Naive thymus-derived CD8-positive, alpha-beta T cell (primary cell): ENCODE data around the gene FBXL20. TPM values are rescaled to one million over a fixed set of nuclear protein-coding genes. Genes with fewer than 3 reads are reported as not detected.
A peak's percentile ranks its signal among the peaks of the same experiment; 100 is the strongest.
"Not testable (repeated sequence)": the region's sequence is repeated elsewhere in the genome, so short reads cannot be mapped to it uniquely, and the experiment has no call there.

Experiments
- ATAC-seq, 2 donors: fragments of 150-1000 bp; cut with Tn5 transposase in 1 of 2; sonication (Bioruptor Pico), chemical (Tn5 transposase) in 1 of 2; 1 replicate in 1 of 2; 2 replicates in 1 of 2; pipeline ENCODE4 v1.10.0; 2021; ENCODE audit warnings: mild to moderate bottlenecking in 2 of 2, moderate library complexity in 2 of 2
- POLR2A ChIA-PET: fragments of 350-600 bp; sonication (Branson Sonifier 250); formaldehyde crosslinking; loops from one replicate; lab custom pipeline; 2021; ENCODE audit warnings: antibody characterized with exemption; lab: Charles Lee
- DNase-seq, 10 donors: peaks; one replicate each; pipeline versions ENCODE4 v3.0.0 to v3.0.0-alpha.2; 2020 to 2022
- H3K27ac Mint-ChIP-seq, 10 donors: one replicate each; pipeline ENCODE4 v1.8.0; 2020 to 2022; ENCODE audit warnings: mild to moderate bottlenecking in 10 of 10, mixed read lengths in 10 of 10, moderate library complexity in 4 of 10, inconsistent platforms in 1 of 10
- H3K27me3 Mint-ChIP-seq, 5 donors: one replicate each; pipeline ENCODE4 v1.8.0; 2021 to 2022; ENCODE audit warnings: mixed read lengths in 5 of 5
- H3K36me3 Mint-ChIP-seq, 3 donors: one replicate each; pipeline ENCODE4 v1.8.0; 2020 to 2022; ENCODE audit warnings: mixed read lengths in 3 of 3, mild to moderate bottlenecking in 2 of 3, inconsistent platforms in 1 of 3
- H3K4me1 Mint-ChIP-seq, 4 donors: one replicate each; pipeline ENCODE4 v1.8.0; 2021 to 2022; ENCODE audit warnings: mixed read lengths in 4 of 4
- H3K4me3 Mint-ChIP-seq, 10 donors: one replicate each; pipeline ENCODE4 v1.8.0; 2020 to 2022; ENCODE audit warnings: mild to moderate bottlenecking in 10 of 10, mixed read lengths in 10 of 10, moderate library complexity in 6 of 10, inconsistent platforms in 1 of 10
- H3K9me3 Mint-ChIP-seq, 9 donors: one replicate each; pipeline ENCODE4 v1.8.0; 2020 to 2022; ENCODE audit warnings: mixed read lengths in 9 of 9, mild to moderate bottlenecking in 3 of 9, inconsistent platforms in 1 of 9, moderate library complexity in 1 of 9
- polyA plus RNA-seq, 3 donors: library from polyadenylated mRNA; unstranded; fragments of 300-500 nt; fragmentation: Illumina TruSeq; gene quantifications; one replicate each; pipeline ENCODE4 v1.2.3, GENCODE V29; 2021
- total RNA-seq, 8 experiments: library from RNA in 2 of 8; stranded (reverse) in 2 of 8; gene quantifications; one replicate each; pipeline ENCODE4 v1.2.3 and lab custom pipeline; 2021 to 2026

Gene FBXL20, protein sequence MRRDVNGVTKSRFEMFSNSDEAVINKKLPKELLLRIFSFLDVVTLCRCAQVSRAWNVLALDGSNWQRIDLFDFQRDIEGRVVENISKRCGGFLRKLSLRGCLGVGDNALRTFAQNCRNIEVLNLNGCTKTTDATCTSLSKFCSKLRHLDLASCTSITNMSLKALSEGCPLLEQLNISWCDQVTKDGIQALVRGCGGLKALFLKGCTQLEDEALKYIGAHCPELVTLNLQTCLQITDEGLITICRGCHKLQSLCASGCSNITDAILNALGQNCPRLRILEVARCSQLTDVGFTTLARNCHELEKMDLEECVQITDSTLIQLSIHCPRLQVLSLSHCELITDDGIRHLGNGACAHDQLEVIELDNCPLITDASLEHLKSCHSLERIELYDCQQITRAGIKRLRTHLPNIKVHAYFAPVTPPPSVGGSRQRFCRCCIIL
- total RNA-seq, result 10 to 100 TPM; 33.4 to 34.3 TPM
- 1 to 10 TPM; 2.6 to 3.4 (median 3.2) TPM for polyA plus RNA-seq
- 22.5 to 68.9 (median 54.5) reads per million in 6 experiments for total RNA-seq (lab: John Stamatoyannopoulos, UW)

DNA sequence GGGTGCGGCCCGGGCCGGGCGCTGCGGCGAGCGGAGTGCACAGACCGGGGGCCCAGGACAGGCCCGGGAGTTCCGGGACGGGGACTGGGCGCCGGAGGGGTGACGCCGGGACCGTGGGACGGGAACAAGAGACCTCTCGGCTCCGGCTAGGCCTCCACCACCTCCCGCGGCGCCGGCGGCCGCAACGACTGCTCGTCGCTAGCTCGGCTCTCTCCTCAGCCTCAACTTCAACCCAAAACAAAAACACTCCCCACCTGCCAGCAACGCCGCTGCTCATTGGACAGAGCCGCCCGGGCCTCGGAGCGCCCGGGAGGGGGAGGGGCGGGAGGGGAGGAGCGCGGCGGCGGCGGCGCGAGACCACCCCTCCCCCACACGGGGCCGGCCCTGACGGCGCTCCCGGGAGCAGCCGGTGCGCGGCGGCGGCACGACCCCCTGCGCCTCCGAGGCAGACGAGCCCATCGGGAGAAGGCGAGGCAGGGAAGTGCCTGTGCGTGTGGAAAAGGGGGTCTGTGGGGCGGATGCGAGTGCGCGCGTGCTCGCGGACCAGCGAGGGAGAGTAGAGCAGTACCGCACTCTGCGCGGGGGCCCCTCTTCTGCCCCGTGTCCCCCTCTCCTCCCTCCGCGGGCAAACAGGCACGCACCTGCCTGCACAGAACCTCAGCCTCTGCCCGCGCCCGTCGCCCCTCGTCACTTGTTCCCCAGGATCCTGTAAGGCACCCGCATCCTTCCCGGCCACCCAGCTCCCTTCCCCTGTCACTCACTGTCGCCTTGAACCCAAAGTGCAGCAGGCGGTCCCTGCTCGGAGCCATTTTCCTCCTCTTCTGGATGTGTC is at the start of gene FBXL20:
FBXL20 (minus strand) TSS at position 215 of the 832 bp plus-strand sequence. CDS start 224 bp downstream, outside the sequence.
- DNase-seq, result peak; percentile 88 to 98 (median 93)
- Mint-ChIP-seq H3K27me3 (peaks cover 0 to 1% (median 0%) of the 10 kb centered on the region in 5 donors), H3K9me3 (no peaks in the 10 kb centered on the region), H3K4me3 (peak within 1 kb of the TSS; percentile 94 to 99 (median 97)), H3K36me3 (peaks cover 0 to 14% (median 0%) of the 10 kb centered on the region in 3 donors), H3K27ac (peak within 1 kb of the TSS; percentile 95 to 99 (median 96)), H3K4me1 (peaks cover 7 to 51% (median 33%) of the 10 kb centered on the region in 4 donors)
- ATAC-seq, result peak; percentile 76 to 79
- POLR2A ChIA-PET, result interaction anchor here (0.6 to 3.6 kb wide), 10 partner anchors 9 to 830 kb away, joined by 3 to 27 read pairs (median 3); partner anchors contain the start of genes CDK12 and MED1

GRCh38 chr17:39450847-39451581 is 49.6 kb upstream of the FBXL20 start, which contains the start of gene MED1:
TSS of gene MED1 (minus strand) at chr17:39451263. CDS start at chr17:39451062, 201 bp downstream.
- ATAC-seq (peak; percentile 92 to 93), DNase-seq (peak; percentile 78 to 95 (median 90))
- peak within 1 kb of the TSS; percentile 93 to 99 (median 98) for H3K4me3 Mint-ChIP-seq
- peaks cover 0 to 33% (median 0%) of the 10 kb centered on the region in 3 donors for H3K36me3 Mint-ChIP-seq
- H3K4me1 Mint-ChIP-seq, result peaks cover 5 to 42% (median 28%) of the 10 kb centered on the region in 4 donors
- no peaks in the 10 kb centered on the region for H3K27me3 Mint-ChIP-seq
- no peaks in the 10 kb centered on the region for H3K9me3 Mint-ChIP-seq
- peak within 1 kb of the TSS; percentile 97 to 100 (median 99) for H3K27ac Mint-ChIP-seq
- POLR2A ChIA-PET, result interaction anchor here (0.6 to 7.3 kb wide), 17 partner anchors 8 to 652 kb away, joined by 3 to 153 read pairs (median 3); partner anchors contain the start of genes CDK12, FBXL20, ORMDL3 and PIP4K2B

DNA sequence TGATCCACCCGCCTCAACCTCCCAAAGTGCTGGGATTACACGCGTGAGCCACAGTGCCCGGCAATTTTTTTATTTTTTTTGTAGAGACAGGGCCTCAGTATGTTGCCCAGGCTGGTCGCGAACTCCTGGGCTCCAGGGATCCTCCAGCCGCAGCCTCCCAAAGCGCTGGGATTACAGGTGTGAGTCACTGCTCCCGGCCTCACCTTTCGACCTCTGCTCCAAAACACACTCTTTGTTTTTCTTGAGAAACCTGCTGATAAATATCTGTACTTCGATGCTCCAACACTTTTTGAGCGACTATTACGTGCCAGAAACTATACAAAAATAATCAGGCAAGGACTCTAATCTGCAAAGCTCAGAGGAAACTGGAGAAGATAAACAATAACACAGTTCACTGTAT is 48.6 kb upstream of the FBXL20 start:
- Mint-ChIP-seq H3K36me3 (peaks cover 0 to 42% (median 0%) of the 10 kb centered on the region in 3 donors), H3K4me1 (peaks cover 5 to 43% (median 28%) of the 10 kb centered on the region in 4 donors), H3K4me3 (peak overlapping the region in 9 of 10 donors; percentile 29 to 98 (median 96)), H3K9me3 (no peaks in the 10 kb centered on the region), H3K27me3 (no peaks in the 10 kb centered on the region), H3K27ac (peak overlapping the region; percentile 43 to 100 (median 98))
- ATAC-seq (no peak), DNase-seq (no peak)
- POLR2A ChIA-PET, result interaction anchor here (1.3 to 7.3 kb wide), 3 partner anchors 11 to 49 kb away, joined by 3 to 153 read pairs (median 5); partner anchors contain the start of genes CDK12 and FBXL20

DNA sequence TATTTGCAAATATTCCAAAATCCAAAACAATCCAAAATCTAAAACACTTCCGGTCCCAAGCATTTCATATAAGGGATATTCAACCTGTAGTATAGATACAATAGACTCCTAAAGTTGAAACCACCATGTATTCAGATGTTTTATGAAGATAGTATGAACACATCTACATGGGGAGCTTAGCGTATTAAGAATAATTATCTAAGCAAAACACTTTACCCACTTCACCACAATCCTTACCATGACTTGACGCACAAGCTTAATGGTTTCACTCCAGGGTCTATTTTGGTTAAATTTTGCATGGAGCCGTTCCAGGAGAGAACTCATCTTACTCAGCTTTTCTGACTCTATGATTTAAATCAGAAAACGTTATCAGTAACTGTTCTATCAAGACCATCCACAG is 46.1 kb upstream of the FBXL20 start:
- peaks cover 5 to 46% (median 35%) of the 10 kb centered on the region in 4 donors for H3K4me1 Mint-ChIP-seq
- H3K27ac Mint-ChIP-seq, result no peak overlapping the region
- DNase-seq, result no peak
- H3K4me3 Mint-ChIP-seq, result no peak overlapping the region
- no peaks in the 10 kb centered on the region for H3K9me3 Mint-ChIP-seq
- peaks cover 0 to 65% (median 2%) of the 10 kb centered on the region in 3 donors for H3K36me3 Mint-ChIP-seq
- ATAC-seq, result no peak
- POLR2A ChIA-PET, result interaction anchor here (7.3 kb wide), 1 partner anchor 14 kb away, joined by 153 read pairs; the partner anchor contains the start of gene CDK12
- no peaks in the 10 kb centered on the region for H3K27me3 Mint-ChIP-seq

DNA sequence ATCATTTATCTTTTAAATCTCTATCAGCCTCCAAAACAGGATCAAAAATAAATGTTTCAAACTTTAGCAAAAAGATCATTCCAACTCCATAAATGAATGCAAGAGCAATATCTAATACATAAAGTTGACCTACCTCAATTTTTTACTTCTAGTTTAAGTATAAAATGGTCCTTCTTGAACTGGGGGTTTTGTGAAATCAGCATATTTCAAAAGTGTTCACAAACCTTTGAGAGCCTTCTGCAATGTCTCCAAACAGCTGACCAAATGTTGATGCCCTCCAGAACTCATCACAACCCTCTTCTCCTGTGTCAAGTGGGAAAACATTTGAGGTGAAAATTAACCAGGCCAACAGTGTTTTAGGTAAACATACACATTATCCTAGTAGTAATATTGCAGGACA is 41.9 kb upstream of the FBXL20 start:
- no peak for ATAC-seq
- peaks cover 4 to 96% (median 16%) of the 10 kb centered on the region in 3 donors for H3K36me3 Mint-ChIP-seq
- no peak overlapping the region for H3K4me3 Mint-ChIP-seq

DNA sequence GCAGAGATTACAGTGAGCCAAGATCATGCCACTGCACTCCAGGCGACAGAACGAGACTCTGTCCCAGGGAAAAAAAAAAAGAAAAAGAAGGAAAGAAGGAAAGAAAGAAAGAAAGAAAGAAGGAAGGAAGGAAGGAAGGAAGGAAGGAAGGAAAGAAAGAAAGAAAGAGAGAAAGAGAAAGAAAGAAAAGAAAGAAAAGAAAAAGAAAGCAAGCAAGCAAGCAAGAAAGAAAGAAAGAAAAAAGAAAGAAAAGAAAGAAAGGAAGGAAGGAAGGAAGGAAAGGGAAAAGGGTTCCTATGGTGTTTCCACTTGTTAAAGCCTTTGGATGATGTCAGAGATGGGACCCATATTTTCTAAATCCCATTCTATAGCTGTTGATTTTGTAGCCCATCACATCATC is 38.4 kb upstream of the FBXL20 start:
- Mint-ChIP-seq H3K36me3 (peaks cover 4 to 95% (median 19%) of the 10 kb centered on the region in 3 donors), H3K27ac (peak overlapping the region in 3 of 10 donors; percentile 22 to 53 (median 41))
- not testable (repeated sequence) for H3K4me3 Mint-ChIP-seq, H3K9me3 Mint-ChIP-seq, ATAC-seq, DNase-seq, H3K4me1 Mint-ChIP-seq, H3K27me3 Mint-ChIP-seq
- POLR2A ChIA-PET, result interaction anchor here (1.6 kb wide), 1 partner anchor 11 kb away, joined by 5 read pairs; the partner anchor contains the start of gene MED1

More for the DNA sequence above, 41.9 kb upstream of the FBXL20 start:
- POLR2A ChIA-PET, result interaction anchor here (1.6 kb wide), 1 partner anchor 8 kb away, joined by 6 read pairs; no protein-coding TSS in a partner anchor
- Mint-ChIP-seq H3K27me3 (no peaks in the 10 kb centered on the region), H3K9me3 (no peaks in the 10 kb centered on the region), H3K4me1 (peaks cover 4 to 20% (median 16%) of the 10 kb centered on the region in 4 donors), H3K27ac (peak overlapping the region in 2 of 10 donors; percentile 13 to 69)
- DNase-seq, result no peak

GRCh38 chr17:39429600-39429999 is 28.2 kb upstream of the FBXL20 start:
- Mint-ChIP-seq H3K36me3 (peaks cover 3 to 87% (median 17%) of the 10 kb centered on the region in 3 donors), H3K27ac (no peak overlapping the region), H3K4me3 (no peak overlapping the region), H3K9me3 (no peaks in the 10 kb centered on the region), H3K27me3 (no peaks in the 10 kb centered on the region), H3K4me1 (peaks cover 0 to 2% (median 0%) of the 10 kb centered on the region in 4 donors)
- DNase-seq, result no peak
- POLR2A ChIA-PET, result interaction anchor here (0.7 kb wide), 1 partner anchor 535 kb away, joined by 4 read pairs; no protein-coding TSS in a partner anchor
- no peak for ATAC-seq

DNA sequence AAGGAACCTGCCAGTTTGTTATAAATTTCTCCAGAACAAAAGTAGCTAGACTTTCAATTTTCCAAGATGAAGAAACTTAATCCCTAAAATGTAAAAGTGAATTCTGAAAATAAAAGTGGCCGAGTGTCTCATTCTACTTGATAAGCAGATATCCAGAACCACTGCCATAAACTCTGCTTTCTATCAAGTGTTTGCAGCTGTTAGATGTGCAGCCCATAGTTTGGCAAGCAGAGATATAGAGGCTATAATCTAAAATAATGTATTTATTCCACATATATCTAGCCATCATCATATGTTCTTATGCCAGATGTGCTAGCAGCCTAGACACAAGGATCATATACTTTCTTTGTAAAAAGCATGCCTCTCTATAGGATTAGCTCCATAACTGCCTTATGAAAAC is 14.7 kb upstream of the FBXL20 start:
- Mint-ChIP-seq H3K36me3 (peaks cover 0 to 90% (median 0%) of the 10 kb centered on the region in 3 donors), H3K9me3 (no peaks in the 10 kb centered on the region), H3K4me3 (no peak overlapping the region), H3K4me1 (no peaks in the 10 kb centered on the region), H3K27ac (peak overlapping the region in 2 of 10 donors; percentile 12 to 17), H3K27me3 (no peaks in the 10 kb centered on the region)
- ATAC-seq (no peak), DNase-seq (no peak)
- POLR2A ChIA-PET, result interaction anchor here (0.6 kb wide), 1 partner anchor 1102 kb away, joined by 3 read pairs; no protein-coding TSS in a partner anchor

DNA sequence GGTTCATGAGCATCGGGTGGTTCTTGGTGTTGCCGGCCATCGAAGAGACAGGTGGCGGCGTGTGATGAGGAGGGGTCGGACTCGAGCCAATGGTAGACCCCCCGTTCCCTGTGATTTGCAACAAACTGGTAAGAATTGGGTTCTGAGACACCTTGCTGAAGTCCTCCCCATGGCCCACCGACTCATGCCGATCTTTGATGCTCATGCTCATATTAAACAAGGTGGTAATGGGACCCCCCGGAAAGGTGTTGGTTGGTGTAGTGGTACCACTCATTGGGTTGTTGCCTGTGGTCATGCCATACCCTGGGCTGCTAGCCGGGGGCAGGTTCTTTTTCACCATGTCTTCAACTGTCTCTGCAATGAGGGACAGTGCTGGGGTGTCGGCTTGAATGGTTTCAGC is 8.9 kb upstream of the FBXL20 start:
- Mint-ChIP-seq H3K9me3 (no peaks in the 10 kb centered on the region), H3K27ac (peak overlapping the region in 1 of 10 donors; percentile 16), H3K36me3 (peaks cover 8 to 80% (median 14%) of the 10 kb centered on the region in 3 donors), H3K27me3 (no peaks in the 10 kb centered on the region), H3K4me1 (peaks cover 0 to 5% (median 2%) of the 10 kb centered on the region in 4 donors), H3K4me3 (no peak overlapping the region)
- ATAC-seq, result no peak
- POLR2A ChIA-PET, result interaction anchor here (0.8 kb wide), 1 partner anchor 24 kb away, joined by 3 read pairs; no protein-coding TSS in a partner anchor
- no peak for DNase-seq

DNA sequence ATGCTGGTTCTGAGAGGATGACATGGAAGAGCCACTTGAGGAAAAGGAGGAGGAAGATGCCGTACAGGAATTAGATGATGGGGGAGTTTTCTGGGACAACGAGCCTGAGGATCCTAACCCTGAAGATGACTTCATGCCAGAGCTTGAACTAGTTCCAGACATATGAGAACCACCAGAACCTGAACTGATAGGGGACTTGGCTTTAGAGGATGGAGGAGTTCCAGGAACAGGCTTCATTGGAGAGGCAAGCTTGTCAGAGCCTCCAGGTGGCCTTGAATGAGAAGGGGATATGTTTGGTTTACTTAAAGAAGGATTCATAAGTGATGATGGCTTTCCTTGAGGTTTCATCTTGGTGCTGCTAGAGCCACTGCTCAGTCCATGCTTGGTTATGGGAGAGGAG is 6.9 kb upstream of the FBXL20 start:
- peaks cover 8 to 70% (median 14%) of the 10 kb centered on the region in 3 donors for H3K36me3 Mint-ChIP-seq
- POLR2A ChIA-PET, result interaction anchor here (0.6 kb wide), 1 partner anchor 10 kb away, joined by 5 read pairs; no protein-coding TSS in a partner anchor
- DNase-seq (no peak), ATAC-seq (no peak)
- peak overlapping the region in 2 of 10 donors; percentile 59 to 83 for H3K27ac Mint-ChIP-seq
- H3K4me1 Mint-ChIP-seq, result peaks cover 0 to 15% (median 4%) of the 10 kb centered on the region in 4 donors
- no peak overlapping the region for H3K4me3 Mint-ChIP-seq
- H3K9me3 Mint-ChIP-seq, result no peaks in the 10 kb centered on the region
- no peaks in the 10 kb centered on the region for H3K27me3 Mint-ChIP-seq

DNA sequence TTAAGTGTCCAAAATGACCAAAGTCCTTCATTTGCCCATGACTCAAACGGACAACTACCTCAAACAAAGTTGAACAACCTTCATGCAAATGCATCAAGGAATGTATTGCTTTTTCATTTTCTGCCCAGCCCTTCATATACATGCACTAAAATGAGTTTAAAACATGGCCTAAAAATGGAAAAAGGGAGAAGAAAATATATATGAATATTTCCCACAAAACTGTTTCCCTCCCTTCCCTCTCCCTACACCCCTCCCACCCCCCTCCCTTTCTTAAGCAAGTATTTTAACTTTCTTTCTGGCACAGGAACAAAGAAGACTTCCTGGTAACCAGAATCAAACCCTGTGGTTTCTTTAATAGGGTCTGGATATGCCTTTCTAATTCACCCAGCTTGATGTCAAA is 5.5 kb upstream of the FBXL20 start:
- no peaks in the 10 kb centered on the region for H3K9me3 Mint-ChIP-seq
- no peak overlapping the region for H3K27ac Mint-ChIP-seq
- peaks cover 8 to 60% (median 14%) of the 10 kb centered on the region in 3 donors for H3K36me3 Mint-ChIP-seq
- POLR2A ChIA-PET, result no interaction called here
- ATAC-seq (no peak), DNase-seq (no peak)
- peaks cover 0 to 19% (median 6%) of the 10 kb centered on the region in 4 donors for H3K4me1 Mint-ChIP-seq
- H3K27me3 Mint-ChIP-seq, result peaks cover 0 to under 1% (median 0%) of the 10 kb centered on the region in 5 donors
- H3K4me3 Mint-ChIP-seq, result no peak overlapping the region
